LNCaP clone FGC (cell line): Measurements from ENCODE around the gene PRR14.

Experiments
- DNase-seq: peaks from one replicate; pipeline ENCODE4 v3.0.0-alpha.2; 2011; ENCODE audit warnings: low read depth
- H3K4me3 ChIP-seq: 2 replicates; pipeline ENCODE4 v1.5.1; 2011; ENCODE audit warnings: mild to moderate bottlenecking, low read depth, low read length, control low read depth
- TF ChIP-seq, protein P1 (sequence below): IDR thresholded peaks from 2 replicates; pipeline ENCODE4 v1.5.1; 2012; ENCODE audit warnings: mild to moderate bottlenecking; ENCODE audit not compliant: control insufficient read depth, insufficient read depth; ENCODE audit errors: extremely low read depth

The PRR14 gene

DNA sequence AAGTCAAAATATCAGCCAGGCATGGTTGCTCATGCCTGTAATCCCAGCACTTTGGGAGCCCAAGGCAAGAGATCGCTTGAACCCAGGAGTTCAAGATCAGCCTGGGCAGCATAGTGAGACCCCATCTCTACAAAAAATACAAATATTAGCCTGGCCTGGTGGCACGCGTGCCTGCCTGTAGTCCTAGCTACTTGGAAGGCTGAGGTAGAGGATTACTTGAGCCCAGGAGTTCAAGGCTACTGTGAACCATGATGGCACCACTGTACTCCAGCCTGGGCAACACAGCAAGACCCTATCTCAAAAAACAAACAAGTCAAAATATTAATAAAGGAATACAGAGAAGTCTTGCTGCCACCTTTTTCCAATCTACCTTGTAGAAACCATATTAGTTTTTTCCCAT is 44.8 kb upstream of the PRR14 start:
- DNase-seq: no peak
- no peak overlapping the region for H3K4me3 ChIP-seq
- TF ChIP-seq, protein P1, sequence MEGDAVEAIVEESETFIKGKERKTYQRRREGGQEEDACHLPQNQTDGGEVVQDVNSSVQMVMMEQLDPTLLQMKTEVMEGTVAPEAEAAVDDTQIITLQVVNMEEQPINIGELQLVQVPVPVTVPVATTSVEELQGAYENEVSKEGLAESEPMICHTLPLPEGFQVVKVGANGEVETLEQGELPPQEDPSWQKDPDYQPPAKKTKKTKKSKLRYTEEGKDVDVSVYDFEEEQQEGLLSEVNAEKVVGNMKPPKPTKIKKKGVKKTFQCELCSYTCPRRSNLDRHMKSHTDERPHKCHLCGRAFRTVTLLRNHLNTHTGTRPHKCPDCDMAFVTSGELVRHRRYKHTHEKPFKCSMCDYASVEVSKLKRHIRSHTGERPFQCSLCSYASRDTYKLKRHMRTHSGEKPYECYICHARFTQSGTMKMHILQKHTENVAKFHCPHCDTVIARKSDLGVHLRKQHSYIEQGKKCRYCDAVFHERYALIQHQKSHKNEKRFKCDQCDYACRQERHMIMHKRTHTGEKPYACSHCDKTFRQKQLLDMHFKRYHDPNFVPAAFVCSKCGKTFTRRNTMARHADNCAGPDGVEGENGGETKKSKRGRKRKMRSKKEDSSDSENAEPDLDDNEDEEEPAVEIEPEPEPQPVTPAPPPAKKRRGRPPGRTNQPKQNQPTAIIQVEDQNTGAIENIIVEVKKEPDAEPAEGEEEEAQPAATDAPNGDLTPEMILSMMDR: no peak

DNA sequence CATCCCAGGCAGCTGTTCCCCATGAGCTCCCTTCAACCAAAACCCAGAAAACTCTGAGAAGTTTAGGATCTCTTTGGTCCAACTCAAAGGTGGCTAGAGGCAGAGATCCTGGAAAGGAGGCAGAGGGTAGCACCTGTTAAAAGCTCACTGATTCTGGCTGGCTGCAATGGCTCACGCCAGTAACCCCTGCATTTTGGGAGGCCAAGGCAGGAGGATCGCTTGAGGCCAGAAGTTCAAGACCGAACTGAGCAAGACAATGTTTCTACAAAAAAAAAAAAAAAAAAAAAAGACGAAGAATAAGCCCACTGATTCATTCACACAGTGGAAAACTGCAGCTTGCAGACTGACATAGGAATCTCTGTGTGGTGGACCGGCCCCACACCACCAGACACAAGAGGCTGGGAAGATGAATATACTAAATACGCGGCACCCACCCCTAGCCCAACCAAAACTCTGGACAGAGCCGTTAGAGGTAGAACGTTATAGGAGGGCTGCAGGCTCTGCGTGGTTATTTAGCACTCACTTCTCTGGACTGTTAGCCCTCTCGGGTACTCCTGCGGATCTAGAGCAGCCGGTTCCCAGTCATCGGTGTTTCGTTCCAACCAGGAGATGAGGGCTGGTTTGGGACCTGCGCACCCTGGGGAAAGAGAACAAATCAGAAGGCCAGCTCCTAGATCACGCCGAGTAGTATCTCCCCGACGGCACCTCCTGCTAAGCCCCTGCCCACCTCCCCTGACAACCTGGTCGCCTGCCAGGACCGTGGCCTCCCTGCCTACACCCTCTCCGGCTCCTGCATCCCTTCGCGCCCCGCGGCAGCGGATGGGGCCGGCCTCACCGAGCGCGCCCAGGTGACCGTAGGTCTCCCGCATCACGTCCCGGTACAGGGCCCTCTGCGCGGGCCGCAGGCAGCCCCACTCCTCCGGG is 41.5 kb upstream of the PRR14 start:
- DNase-seq: no peak
- TF ChIP-seq, protein P1: no peak
- peak overlapping the region; percentile 83 for H3K4me3 ChIP-seq

DNA sequence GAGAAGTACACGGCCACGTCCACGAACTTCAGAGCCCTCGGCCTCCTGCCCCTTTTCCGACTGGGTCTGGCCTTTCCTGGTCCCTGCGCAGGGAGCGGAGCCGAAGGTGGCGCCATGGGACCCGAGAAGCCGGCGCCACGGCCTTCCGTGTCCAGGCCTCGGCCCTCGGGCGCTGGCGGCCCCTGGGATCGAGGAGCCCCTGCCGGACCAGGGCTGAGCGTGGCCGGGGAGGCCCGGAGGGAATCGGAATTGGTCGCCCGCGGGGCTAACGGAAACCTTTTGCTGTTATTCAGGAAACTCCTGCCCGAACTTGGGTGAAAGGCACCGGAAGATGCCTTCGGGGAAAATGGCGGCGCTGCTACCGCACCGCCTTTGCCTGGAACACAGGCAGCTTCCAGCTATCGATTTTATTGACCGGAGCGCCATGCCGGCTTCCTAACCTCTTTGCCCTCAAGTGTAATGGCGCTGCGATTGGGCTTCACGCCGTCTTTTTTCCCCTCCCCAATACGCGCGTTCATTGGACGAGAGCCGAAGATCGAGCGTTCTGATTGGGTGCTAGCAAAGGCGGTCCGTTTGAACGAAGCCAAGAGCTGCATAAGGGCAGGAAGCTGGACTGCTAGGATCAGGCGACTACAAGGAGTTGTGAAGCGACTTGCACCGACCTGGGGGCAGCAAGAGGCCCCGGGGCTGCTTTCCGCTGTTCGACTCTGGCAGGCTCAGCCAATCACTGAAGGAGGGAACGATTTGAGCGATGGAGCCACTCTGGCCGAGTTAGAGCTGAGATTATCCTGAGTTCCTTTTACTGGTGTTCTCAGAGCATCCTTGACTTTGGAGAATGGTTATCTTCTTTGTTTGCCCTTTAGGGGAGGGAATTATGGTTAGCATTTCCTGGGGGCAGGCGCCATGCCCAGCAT is 40.6 kb upstream of the PRR14 start, which contains the start of gene ZNF689:
Gene ZNF689 (minus strand): TSS at position 464 of the 914 bp plus-strand sequence. CDS start 348 bp downstream, at position 116.
- DNase-seq: peak; percentile 96
- H3K4me3 ChIP-seq: peak within 1 kb of the TSS; percentile 83
- TF ChIP-seq, protein P1: 0 out of 2 replicates have a peak, but pooled peaks have one; percentile 10

DNA sequence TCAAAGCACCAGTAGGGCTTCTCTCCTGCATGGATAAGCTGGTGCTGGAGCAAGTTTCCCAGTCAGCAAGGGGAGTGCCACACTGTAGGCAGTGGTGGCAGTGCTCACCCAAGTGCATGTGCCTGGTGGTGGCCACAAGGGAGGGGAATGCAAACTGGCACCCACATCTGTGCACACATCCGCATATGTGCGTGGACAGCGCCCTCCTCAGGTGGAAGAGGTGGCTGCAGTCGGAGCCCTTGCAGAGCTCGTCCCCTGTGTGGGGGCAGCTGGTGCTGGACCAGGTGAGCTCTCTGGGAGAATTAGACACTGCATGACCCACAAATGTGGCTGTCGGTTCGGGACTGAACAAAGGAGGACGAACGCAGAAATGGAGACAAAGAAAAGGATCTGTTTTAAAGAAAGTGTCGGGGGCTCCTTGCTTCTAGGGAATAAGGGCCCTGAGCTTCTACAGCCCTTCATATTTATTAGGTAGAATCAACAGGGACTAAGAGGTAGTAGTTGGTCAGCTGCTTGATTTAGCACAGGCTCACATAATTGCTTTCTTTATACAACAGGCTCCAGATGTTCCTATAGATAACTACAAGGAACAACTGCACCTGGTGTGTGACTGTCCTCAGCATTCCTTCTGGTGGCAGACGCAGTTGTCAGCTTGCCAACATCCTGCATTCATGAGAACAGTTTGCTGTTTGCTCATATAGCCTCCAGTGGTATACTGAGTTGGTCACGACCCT is 35.2 kb upstream of the PRR14 start:
- H3K4me3 ChIP-seq: no peak overlapping the region
- TF ChIP-seq, protein P1: peak; percentile 9; the same call in 1 of the 2 replicates
- no peak for DNase-seq

DNA sequence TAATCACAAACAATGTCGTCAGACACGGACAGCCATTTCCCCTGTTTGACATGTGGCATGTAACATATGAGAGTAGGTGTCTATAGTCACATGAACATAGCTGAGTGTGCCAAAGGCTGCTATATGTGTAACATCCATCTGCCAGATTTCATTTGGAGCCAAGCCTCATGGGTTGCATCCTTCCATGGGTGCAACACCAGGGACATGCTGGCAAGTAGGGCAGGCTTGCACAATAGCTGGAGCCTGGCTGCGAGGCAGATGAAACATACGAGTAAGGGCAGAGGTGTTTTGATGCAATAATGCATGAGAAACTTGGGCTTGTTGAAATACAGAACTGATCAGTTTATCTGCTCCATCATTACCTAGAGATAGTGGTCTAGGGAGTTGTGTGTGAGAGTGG is 31.6 kb upstream of the PRR14 start:
- no peak overlapping the region for H3K4me3 ChIP-seq
- TF ChIP-seq, protein P1: no peak
- DNase-seq: no peak

DNA sequence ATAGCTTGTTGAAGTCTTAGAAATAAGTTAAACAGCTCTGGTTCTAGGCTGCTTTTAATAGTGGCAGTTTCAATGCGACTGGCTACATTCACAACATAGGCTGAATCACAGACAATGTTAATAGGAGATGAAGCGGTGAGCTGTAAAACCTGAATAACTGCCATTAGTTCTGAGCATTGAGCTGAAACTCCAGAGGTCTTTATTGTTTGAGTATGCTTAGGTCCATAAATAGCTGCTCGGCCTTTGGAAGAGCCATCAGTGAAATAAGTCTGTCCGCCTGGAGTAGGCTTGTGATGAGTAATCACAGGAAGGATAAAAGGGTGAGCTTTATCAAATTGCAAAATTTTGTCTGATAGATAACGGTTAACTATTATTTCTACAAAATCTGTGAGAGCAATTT is 31.1 kb upstream of the PRR14 start:
- no peak for DNase-seq
- H3K4me3 ChIP-seq: no peak overlapping the region
- TF ChIP-seq, protein P1: no peak
